ENCODE measurements around the gene CNFN. TPM values are rescaled to one million over a fixed set of nuclear protein-coding genes. Genes with fewer than 3 reads are reported as not detected.

Gene CNFN
- total RNA-seq, 1 donor from 2014 or later = not detected

GRCh38 chr19:42402376-42403116 lies 12.4 kb upstream of the CNFN start:
- no peaks in the 10 kb centered on the region for H3K9me3 ChIP-seq
- H3K27me3 ChIP-seq = no peaks in the 10 kb centered on the region
- H3K36me3 ChIP-seq = no peaks in the 10 kb centered on the region
- H3K4me3 ChIP-seq = peak overlapping the region; percentile 65 to 75
- no peak for DNase-seq (ENCODE audit: low spot score in 2 of 2)
- H3K4me1 ChIP-seq = peaks cover 4 to 12% of the 10 kb centered on the region in 2 donors
- no peak overlapping the region for H3K27ac ChIP-seq
- no peak for TF ChIP-seq CTCF (IDR thresholded peaks at IDR 0.05)
- intact Hi-C loops (cut with DNase I) = loop anchor here (10.0 kb wide), 1 partner anchor 548 kb away; no protein-coding TSS in a partner anchor

- intact Hi-C loops (cut with DNase I) = loop anchor here (10.0 kb wide), 1 partner anchor 547 kb away; no protein-coding TSS in a partner anchor
- no peaks in the 10 kb centered on the region for H3K9me3 ChIP-seq
- H3K4me3 ChIP-seq = peak overlapping the region; percentile 65 to 75
- no peaks in the 10 kb centered on the region for H3K27me3 ChIP-seq
- TF ChIP-seq CTCF (IDR thresholded peaks at IDR 0.05) = peak; percentile 45 to 71 (median 71)
- no peaks in the 10 kb centered on the region for H3K36me3 ChIP-seq
- peaks cover 7 to 14% of the 10 kb centered on the region in 2 donors for H3K4me1 ChIP-seq
- peak; percentile 29 to 89 for DNase-seq (ENCODE audit: low spot score in 2 of 2)
- H3K27ac ChIP-seq = peak overlapping the region in 1 of 2 donors; percentile 4
These were observed 11.5 kb upstream of the CNFN start for GRCh38 chr19:42401365-42402303.

GRCh38 chr19:42400404-42400803 lies 10.3 kb upstream of the CNFN start:
- intact Hi-C loops (cut with DNase I) = loop anchor here (10.0 kb wide), 1 partner anchor 546 kb away; no protein-coding TSS in a partner anchor
- no peak for TF ChIP-seq CTCF (IDR thresholded peaks at IDR 0.05)

GRCh38 chr19:42397263-42398166 lies 7.4 kb upstream of the CNFN start:
- H3K9me3 ChIP-seq = no peaks in the 10 kb centered on the region
- peak overlapping the region; percentile 54 to 68 for H3K4me3 ChIP-seq
- peak overlapping the region; percentile 70 to 76 for H3K27ac ChIP-seq
- DNase-seq (ENCODE audit: low spot score in 2 of 2) = no peak
- H3K4me1 ChIP-seq = peaks cover 7 to 18% of the 10 kb centered on the region in 2 donors
- TF ChIP-seq CTCF (IDR thresholded peaks at IDR 0.05) = no peak
- no peaks in the 10 kb centered on the region for H3K36me3 ChIP-seq
- intact Hi-C loops (cut with DNase I) = loop anchor here (1.0 to 5.0 kb wide), 4 partner anchors 73 to 320 kb away; partner anchors contain the start of genes MEGF8 and ZNF574
- no peaks in the 10 kb centered on the region for H3K27me3 ChIP-seq

More at GRCh38 chr19:42400404-42400803, 10.3 kb upstream of the CNFN start:
- DNase-seq (ENCODE audit: low spot score in 2 of 2) = no peak
- Histone ChIP-seq H3K36me3 (no peaks in the 10 kb centered on the region), H3K9me3 (no peaks in the 10 kb centered on the region), H3K27me3 (no peaks in the 10 kb centered on the region), H3K4me1 (peaks cover 7 to 18% of the 10 kb centered on the region in 2 donors), H3K27ac (no peak overlapping the region), H3K4me3 (no peak overlapping the region)

All from ascending aorta (tissue), 2 donors.